Prostate gland (tissue), 2 donors: Measurements from ENCODE around the gene ZCCHC17.

Experiments used
- POLR2A ChIP-seq: fragments of 450-650 bp; IDR thresholded peaks from one replicate; pipeline ENCODE4 v1.6.1; 2016; ENCODE audit warnings: antibody characterized with exemption, mild to moderate bottlenecking
- POLR2AphosphoS5 ChIP-seq: sonication (generic); formaldehyde crosslinking; IDR thresholded peaks from one replicate; pipeline ENCODE4 v1.6.1; 2017; ENCODE audit warnings: antibody characterized with exemption
- TF ChIP-seq, protein P1 (sequence below), 4 experiments: fragments of 200-600 bp in 2 of 4; fragments of 450-650 bp in 2 of 4; sonication (generic) in 2 of 4; IDR thresholded peaks; 1 replicate in 3 of 4; 2 replicates in 1 of 4; pipeline ENCODE4 v1.5.1; 2016 to 2019; ENCODE audit warnings: antibody characterized with exemption in 4 of 4, mild to moderate bottlenecking in 2 of 4, moderate library complexity in 2 of 4

DNA sequence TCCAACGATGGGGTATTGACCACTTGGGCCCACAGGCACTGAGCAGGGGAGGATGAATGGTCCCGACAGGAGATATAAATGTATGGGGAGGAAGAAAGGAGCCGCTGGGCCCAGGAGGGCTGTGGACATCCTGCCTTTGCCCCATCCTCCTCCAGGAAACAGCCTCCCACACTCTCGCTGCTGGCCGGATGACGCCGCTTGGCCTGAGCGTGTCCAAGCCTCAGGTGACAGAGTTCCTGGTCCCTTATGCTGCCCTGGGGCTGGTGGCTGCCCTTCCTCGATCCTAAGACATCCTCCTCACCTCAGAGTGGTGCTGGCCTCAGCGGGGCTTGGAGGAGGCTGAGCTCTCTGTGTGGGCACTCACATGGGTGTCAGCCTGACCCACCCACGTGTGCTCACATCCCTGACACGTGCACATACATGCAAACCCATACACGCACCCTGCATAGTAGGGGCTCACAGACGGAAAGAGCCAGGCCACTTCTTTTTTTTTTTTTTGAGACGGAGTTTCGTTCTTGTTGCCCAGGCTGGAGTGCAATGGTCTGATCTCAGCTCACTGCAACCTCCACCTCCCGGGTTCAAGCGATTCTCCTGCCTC lies 110.3 kb downstream of the ZCCHC17 start:
- TF ChIP-seq, protein P1, sequence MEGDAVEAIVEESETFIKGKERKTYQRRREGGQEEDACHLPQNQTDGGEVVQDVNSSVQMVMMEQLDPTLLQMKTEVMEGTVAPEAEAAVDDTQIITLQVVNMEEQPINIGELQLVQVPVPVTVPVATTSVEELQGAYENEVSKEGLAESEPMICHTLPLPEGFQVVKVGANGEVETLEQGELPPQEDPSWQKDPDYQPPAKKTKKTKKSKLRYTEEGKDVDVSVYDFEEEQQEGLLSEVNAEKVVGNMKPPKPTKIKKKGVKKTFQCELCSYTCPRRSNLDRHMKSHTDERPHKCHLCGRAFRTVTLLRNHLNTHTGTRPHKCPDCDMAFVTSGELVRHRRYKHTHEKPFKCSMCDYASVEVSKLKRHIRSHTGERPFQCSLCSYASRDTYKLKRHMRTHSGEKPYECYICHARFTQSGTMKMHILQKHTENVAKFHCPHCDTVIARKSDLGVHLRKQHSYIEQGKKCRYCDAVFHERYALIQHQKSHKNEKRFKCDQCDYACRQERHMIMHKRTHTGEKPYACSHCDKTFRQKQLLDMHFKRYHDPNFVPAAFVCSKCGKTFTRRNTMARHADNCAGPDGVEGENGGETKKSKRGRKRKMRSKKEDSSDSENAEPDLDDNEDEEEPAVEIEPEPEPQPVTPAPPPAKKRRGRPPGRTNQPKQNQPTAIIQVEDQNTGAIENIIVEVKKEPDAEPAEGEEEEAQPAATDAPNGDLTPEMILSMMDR (IDR thresholded peaks at IDR 0.05) = no peak
- TF ChIP-seq POLR2AphosphoS5 (no peak), POLR2A (no peak)
